ENCODE measurements around the gene SCUBE3.
A peak's percentile ranks its signal among the peaks of the same experiment; 100 is the strongest.

Gene SCUBE3

DNA sequence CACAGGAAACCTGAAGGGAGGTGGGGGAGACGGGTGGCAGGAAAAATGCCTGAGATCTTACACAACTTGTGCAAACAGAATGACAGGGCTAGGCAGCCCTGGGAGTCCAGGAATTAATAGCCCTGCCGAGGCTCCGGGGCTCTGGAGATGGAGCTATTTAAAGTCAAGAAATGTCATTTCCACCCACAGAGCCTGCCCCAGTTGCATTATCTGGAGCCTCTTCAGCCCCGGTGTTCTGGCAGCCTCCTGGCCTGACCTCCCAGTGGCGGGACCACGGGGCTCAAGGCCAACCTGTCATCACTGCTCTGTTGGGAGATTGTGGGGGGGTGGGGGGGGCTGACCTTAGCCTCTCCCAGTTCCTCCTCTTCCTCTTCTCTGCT lies 28.5 kb upstream of the SCUBE3 start:
- DNase-seq (ENCODE audit: low read depth): peak; percentile 43
- no peak overlapping the region for H3K4me3 ChIP-seq (ENCODE audit: control insufficient read depth, low read depth, low read length)
- TF ChIP-seq, protein P1, sequence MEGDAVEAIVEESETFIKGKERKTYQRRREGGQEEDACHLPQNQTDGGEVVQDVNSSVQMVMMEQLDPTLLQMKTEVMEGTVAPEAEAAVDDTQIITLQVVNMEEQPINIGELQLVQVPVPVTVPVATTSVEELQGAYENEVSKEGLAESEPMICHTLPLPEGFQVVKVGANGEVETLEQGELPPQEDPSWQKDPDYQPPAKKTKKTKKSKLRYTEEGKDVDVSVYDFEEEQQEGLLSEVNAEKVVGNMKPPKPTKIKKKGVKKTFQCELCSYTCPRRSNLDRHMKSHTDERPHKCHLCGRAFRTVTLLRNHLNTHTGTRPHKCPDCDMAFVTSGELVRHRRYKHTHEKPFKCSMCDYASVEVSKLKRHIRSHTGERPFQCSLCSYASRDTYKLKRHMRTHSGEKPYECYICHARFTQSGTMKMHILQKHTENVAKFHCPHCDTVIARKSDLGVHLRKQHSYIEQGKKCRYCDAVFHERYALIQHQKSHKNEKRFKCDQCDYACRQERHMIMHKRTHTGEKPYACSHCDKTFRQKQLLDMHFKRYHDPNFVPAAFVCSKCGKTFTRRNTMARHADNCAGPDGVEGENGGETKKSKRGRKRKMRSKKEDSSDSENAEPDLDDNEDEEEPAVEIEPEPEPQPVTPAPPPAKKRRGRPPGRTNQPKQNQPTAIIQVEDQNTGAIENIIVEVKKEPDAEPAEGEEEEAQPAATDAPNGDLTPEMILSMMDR (conservative IDR thresholded peaks at IDR 0.05; ENCODE audit: control insufficient read depth, insufficient read depth, low read depth, low read length): no peak

DNA sequence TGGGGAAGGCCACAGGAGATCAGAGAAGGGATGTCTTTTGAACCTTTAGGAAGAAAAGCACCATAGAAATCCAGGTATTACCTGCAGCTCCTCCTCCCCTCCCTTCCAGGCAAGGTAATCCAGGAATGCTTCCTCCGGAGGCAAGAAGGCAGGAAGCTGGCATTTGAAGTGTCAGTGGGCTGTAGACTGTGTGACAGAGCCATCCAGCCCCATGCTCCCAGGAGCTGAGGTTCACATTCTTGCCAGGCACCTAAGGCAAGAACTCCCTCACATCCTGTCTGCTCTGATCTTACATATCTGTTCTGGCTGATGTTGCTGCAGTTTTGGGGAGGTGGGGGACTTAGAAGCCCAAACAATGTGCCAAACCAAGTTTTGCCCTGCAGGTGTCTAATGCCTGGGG lies 27.8 kb upstream of the SCUBE3 start:
- DNase-seq (ENCODE audit: low read depth): no peak
- TF ChIP-seq, protein P1 (conservative IDR thresholded peaks at IDR 0.05; ENCODE audit: control insufficient read depth, insufficient read depth, low read depth, low read length): no peak
- H3K4me3 ChIP-seq (ENCODE audit: control insufficient read depth, low read depth, low read length): no peak overlapping the region

DNA sequence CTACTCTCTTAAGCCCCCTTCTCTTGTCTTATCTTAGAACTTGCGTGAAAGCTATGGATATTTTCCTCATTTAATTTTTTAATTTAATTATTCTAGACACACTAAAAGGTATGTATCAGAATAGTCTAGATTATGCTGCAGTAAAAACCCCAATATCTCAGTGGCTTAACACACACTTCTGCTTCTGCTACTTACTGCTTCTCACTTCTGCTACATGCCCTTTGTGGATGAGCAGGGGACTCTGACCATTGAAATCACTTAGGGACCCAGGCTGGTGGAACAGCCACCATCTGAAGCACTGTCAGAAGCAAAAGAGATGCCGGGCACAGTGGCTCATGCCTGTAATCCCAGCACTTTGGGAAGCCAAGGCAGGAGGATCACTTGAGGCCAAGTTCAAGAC lies 27.2 kb upstream of the SCUBE3 start:
- no peak overlapping the region for H3K4me3 ChIP-seq (ENCODE audit: control insufficient read depth, low read depth, low read length)
- TF ChIP-seq, protein P1 (conservative IDR thresholded peaks at IDR 0.05; ENCODE audit: control insufficient read depth, insufficient read depth, low read depth, low read length): no peak
- DNase-seq (ENCODE audit: low read depth): no peak

DNA sequence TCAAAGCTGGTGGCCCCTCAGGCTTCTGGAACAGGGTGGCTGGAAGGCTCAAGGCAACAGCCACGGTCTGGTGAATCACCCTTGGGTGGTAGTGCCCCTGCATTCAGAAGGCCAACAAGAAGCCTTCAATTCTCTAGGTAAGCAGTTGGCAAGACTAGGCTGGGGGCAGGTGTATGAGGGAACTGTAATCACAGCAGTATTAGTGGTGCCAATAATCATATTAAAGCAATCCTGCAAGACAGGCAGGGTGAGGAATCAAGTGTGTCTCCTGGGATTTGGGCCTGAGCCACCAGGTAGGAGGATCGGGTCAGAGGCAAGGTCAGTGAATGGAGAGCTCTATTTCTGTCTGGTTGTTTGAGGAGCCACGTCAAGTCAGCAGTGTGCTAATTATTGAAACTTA lies 24.9 kb upstream of the SCUBE3 start:
- TF ChIP-seq, protein P1 (conservative IDR thresholded peaks at IDR 0.05; ENCODE audit: control insufficient read depth, insufficient read depth, low read depth, low read length): no peak
- H3K4me3 ChIP-seq (ENCODE audit: control insufficient read depth, low read depth, low read length): no peak overlapping the region
- DNase-seq (ENCODE audit: low read depth): no peak

DNA sequence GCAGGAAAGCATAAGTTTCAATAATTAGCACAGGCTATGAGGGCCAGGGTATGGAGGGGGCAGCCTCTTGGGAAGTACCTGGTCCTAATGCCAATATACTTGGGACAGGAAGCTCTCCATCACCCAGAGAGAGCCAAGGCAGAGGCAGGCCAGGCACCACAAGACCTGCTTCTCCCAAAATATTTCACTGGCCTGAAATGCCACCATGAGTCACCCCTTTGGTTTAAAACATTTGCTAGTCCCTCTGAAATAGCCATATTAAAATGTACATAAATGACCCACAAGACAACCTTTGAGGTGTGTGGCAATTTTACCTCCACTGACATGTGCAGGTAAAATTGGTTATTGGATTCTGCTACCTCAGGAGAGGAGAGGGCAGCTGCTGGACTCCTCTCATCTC lies 23.4 kb upstream of the SCUBE3 start:
- TF ChIP-seq, protein P1 (conservative IDR thresholded peaks at IDR 0.05; ENCODE audit: control insufficient read depth, insufficient read depth, low read depth, low read length): no peak
- H3K4me3 ChIP-seq (ENCODE audit: control insufficient read depth, low read depth, low read length): no peak overlapping the region
- DNase-seq (ENCODE audit: low read depth): no peak

DNA sequence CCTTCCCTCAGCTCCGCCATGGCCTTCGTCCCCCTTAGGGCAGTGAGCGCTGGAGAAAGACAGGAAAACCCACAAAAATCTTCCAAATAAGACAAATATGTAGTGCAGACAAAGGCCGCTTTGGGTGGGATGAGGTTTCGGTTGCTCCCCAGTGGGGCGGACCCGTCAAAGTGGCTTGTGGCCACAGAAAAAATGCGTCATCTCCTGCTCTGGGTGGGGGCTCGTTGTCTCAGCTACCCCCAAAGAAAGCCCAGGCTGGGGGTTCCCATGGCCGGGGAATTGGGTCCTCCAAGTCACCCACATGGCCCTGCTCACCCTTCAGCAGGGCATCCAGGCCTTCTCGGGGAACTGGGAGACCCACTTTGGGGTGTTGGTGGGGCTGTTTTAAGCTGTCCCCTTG lies 21.9 kb upstream of the SCUBE3 start:
- no peak overlapping the region for H3K4me3 ChIP-seq (ENCODE audit: control insufficient read depth, low read depth, low read length)
- TF ChIP-seq, protein P1 (conservative IDR thresholded peaks at IDR 0.05; ENCODE audit: control insufficient read depth, insufficient read depth, low read depth, low read length): no peak
- DNase-seq (ENCODE audit: low read depth): no peak

DNA sequence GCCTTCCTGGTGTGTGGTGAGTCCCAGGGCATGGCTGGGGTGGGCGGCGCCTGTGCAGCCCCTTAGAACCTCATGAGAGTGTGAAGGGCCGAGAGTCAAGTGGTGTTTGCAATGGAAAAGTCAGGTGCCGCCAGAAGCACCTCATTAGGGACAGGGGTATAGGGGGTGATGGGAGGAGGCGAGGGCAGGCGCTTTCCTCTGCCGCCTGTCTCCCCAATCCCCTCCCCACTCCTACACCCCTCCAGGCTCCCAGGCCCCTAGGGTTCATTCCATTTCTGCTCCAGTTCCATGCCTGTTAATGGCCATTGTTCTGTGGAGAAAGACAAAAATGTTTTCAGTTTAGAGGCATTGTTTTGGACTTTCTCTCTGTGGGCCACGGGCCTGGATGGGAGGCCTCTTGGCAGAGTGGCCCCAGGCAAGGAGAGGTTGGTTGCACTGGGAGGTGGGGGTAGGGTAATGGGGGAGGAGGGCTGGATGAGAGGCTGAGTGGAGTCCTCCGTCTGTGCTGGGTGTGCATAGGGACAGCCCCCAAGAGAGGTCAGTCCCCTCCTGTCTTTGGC lies 21.4 kb upstream of the SCUBE3 start:
- TF ChIP-seq, protein P1 (conservative IDR thresholded peaks at IDR 0.05; ENCODE audit: control insufficient read depth, insufficient read depth, low read depth, low read length): no peak
- no peak for DNase-seq (ENCODE audit: low read depth)
- H3K4me3 ChIP-seq (ENCODE audit: control insufficient read depth, low read depth, low read length): no peak overlapping the region
